ENCODE data around the gene VTN. TPM values are rescaled to one million over a fixed set of nuclear protein-coding genes. Genes with fewer than 3 reads are reported as not detected.

The VTN gene, protein sequence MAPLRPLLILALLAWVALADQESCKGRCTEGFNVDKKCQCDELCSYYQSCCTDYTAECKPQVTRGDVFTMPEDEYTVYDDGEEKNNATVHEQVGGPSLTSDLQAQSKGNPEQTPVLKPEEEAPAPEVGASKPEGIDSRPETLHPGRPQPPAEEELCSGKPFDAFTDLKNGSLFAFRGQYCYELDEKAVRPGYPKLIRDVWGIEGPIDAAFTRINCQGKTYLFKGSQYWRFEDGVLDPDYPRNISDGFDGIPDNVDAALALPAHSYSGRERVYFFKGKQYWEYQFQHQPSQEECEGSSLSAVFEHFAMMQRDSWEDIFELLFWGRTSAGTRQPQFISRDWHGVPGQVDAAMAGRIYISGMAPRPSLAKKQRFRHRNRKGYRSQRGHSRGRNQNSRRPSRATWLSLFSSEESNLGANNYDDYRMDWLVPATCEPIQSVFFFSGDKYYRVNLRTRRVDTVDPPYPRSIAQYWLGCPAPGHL
- total RNA-seq = under 1 TPM in 1 of 4 donors, not detected in 3; 0.10 TPM

DNA sequence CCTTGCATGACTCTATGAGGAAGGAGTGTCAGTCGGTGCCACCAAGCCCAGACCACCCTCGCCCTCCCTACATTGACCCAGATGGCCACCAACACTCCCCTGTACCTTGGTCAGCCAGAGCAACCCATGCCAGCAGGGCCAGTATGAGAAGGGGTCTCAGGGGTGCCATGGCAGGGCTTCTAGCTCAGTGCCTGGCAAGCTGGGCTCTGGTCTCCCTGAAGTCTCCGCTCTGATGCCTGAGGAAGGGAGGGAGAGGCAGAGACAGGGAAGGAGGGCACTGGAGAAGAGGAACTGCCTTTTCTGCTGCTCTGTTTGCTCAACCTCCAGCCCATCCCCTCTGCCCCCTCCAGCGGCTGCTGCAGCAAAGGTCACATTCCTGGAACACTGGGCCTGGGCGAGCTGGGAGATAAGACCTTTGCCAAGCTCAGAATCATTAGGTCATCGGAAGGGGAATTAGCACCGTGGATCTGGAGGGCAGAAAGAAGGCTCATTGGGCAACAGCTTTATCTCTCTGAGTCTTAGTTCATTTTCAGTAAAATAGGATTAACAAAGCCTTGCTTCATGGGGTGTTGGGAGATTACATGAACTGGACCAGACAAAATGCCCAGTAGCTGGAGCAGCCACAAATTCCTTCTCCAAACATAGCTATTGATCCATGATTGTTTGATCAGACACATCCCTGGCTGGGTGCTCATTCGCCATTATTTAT lies at the start of gene VTN:
Gene VTN, minus strand, starts transcription at position 273 of the 709 bp plus-strand sequence. Its CDS starts 104 bp downstream, at position 169.
- DNase-seq (ENCODE audit: low spot score in 2 of 2) = no peak
- WGBS, 2 donors = 33 to 37% methylated on average over 8 of the region's 8 CpGs
- H3K4me3 ChIP-seq (ENCODE audit: low read depth, poor library complexity, severe bottlenecking) = no peak within 1 kb of the TSS
- intact Hi-C loops (cut with DNase I; ENCODE audit: low total_unique reads) = no loop called here
- TF ChIP-seq, protein P1, sequence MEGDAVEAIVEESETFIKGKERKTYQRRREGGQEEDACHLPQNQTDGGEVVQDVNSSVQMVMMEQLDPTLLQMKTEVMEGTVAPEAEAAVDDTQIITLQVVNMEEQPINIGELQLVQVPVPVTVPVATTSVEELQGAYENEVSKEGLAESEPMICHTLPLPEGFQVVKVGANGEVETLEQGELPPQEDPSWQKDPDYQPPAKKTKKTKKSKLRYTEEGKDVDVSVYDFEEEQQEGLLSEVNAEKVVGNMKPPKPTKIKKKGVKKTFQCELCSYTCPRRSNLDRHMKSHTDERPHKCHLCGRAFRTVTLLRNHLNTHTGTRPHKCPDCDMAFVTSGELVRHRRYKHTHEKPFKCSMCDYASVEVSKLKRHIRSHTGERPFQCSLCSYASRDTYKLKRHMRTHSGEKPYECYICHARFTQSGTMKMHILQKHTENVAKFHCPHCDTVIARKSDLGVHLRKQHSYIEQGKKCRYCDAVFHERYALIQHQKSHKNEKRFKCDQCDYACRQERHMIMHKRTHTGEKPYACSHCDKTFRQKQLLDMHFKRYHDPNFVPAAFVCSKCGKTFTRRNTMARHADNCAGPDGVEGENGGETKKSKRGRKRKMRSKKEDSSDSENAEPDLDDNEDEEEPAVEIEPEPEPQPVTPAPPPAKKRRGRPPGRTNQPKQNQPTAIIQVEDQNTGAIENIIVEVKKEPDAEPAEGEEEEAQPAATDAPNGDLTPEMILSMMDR (IDR thresholded peaks at IDR 0.05) = peak in 1 of 3 donors; percentile 16
- no peak for TF ChIP-seq POLR2A (IDR thresholded peaks at IDR 0.05)

DNA sequence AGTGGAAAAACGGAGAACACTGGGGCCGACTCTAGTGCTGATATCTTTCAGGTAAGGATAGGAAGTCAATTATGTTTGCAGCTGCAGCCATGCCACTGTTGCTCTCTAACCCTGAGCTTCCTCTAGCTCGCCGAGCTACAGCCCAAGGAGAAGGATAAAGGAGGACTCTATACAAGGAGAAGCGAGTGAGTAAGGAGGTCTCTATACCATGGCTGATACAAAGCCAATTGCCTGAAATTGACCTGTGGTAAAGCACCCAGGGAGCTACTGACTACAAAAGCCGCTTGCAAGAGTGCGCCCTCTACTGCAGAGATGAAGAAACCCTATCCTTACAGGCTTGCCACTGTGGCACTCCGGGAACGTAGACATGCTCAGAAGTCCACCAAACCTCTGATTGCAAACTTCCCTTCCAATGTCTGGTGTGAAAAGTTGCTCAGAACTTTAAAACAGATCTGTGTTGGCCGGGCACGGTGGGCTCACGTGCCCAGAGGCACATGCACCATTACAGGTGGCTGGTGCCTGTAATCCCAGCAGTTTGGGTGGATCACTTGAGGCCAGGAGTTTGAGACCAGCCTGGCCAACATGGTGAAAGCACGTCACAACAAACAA lies 46.7 kb upstream of the VTN start:
- DNase-seq (ENCODE audit: low spot score in 2 of 2) = peak; percentile 29 to 57
- TF ChIP-seq POLR2A (IDR thresholded peaks at IDR 0.05) = no peak
- TF ChIP-seq, protein P1 (IDR thresholded peaks at IDR 0.05) = no peak
- 23% methylated on average over 13 of the region's 13 CpGs for WGBS, 2 donors
- intact Hi-C loops (cut with DNase I; ENCODE audit: low total_unique reads) = no loop called here
- H3K4me3 ChIP-seq (ENCODE audit: low read depth, poor library complexity, severe bottlenecking) = no peak overlapping the region

DNA sequence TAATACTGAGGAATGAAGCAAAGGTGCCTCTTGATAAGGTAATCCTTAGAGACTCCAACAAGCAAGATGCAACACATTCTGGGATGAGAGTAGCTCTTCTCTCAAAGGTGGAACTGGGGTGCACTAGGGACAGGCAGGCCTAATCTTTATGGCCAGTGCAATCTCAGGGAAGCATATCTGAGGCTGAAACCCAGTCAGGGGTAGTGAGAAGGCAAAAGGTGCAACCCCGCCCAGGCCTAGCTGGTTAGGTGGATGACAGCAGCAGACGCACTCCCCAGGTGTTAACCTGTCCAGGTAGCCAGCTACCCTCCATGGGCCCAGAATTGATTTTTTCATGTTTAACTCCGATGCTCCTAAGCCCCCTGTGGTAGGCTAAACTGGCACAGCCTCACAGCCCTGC lies 45.8 kb upstream of the VTN start:
- intact Hi-C loops (cut with DNase I; ENCODE audit: low total_unique reads) = no loop called here
- TF ChIP-seq POLR2A (IDR thresholded peaks at IDR 0.05) = no peak
- TF ChIP-seq, protein P1 (IDR thresholded peaks at IDR 0.05) = no peak
- 88 to 92% methylated on average over 3 of the region's 3 CpGs for WGBS, 2 donors
- no peak for DNase-seq (ENCODE audit: low spot score in 2 of 2)
- H3K4me3 ChIP-seq (ENCODE audit: low read depth, poor library complexity, severe bottlenecking) = no peak overlapping the region

DNA sequence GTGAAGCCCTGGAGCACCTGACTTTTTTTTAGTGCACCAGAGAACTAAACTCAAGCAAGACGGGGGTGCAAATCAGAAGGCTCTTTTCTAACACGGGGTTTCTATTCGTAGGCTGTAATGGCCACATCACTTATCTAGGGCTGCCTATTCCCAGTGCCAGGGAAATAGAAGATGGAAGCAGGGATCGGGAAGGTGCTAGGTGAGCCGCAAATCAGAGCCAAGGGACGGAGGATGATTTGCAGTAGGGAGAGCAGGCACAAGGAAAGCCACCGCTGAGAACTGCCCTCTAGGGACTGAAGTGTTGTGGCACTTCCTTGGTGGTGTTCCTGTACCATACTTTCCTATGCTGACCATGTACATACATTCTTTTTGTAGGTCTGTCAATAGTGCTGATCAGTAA lies 43.7 kb upstream of the VTN start:
- no peak for TF ChIP-seq POLR2A (IDR thresholded peaks at IDR 0.05)
- TF ChIP-seq, protein P1 (IDR thresholded peaks at IDR 0.05) = no peak

DNA sequence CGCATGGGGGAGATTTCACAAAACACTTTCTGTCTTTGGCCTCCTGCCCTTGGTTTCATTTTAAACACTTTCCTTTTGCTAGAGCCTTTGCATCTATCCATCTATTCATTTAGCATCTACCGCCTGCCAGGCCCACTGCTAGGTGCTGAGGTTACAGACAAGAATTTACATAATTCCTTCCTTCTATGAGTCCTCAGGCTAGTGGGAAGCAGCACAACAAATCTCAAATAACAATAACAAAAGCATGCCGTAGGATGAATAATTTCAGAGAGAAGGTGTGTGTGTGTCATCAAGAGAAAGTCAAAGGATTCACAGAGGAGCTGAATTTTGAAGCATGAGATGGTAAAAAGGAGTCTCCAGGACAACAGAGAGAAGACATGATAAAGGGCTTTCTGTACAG lies 42.0 kb upstream of the VTN start:
- H3K4me3 ChIP-seq (ENCODE audit: low read depth, poor library complexity, severe bottlenecking) = no peak overlapping the region
- intact Hi-C loops (cut with DNase I; ENCODE audit: low total_unique reads) = no loop called here
- TF ChIP-seq, protein P1 (IDR thresholded peaks at IDR 0.05) = no peak
- no peak for TF ChIP-seq POLR2A (IDR thresholded peaks at IDR 0.05)
- 64 to 78% methylated on average over 3 of the region's 3 CpGs for WGBS, 2 donors
- DNase-seq (ENCODE audit: low spot score in 2 of 2) = peak in 1 of 2 donors; percentile 48

More for the DNA sequence above, 43.7 kb upstream of the VTN start:
- DNase-seq (ENCODE audit: low spot score in 2 of 2) = peak in 1 of 2 donors; percentile 62
- intact Hi-C loops (cut with DNase I; ENCODE audit: low total_unique reads) = no loop called here
- 59 to 71% methylated on average over 7 of the region's 7 CpGs for WGBS, 2 donors
- no peak overlapping the region for H3K4me3 ChIP-seq (ENCODE audit: low read depth, poor library complexity, severe bottlenecking)

Measured in lower leg skin (tissue), 4 donors.